Measurements from ENCODE around the gene FNDC11. TPM values are rescaled to one million over a fixed set of nuclear protein-coding genes. Genes with fewer than 3 reads are reported as not detected.

The FNDC11 gene
- under 1 TPM in 2 of 4 donors, not detected in 2; 0.19 to 0.38 TPM for total RNA-seq

DNA sequence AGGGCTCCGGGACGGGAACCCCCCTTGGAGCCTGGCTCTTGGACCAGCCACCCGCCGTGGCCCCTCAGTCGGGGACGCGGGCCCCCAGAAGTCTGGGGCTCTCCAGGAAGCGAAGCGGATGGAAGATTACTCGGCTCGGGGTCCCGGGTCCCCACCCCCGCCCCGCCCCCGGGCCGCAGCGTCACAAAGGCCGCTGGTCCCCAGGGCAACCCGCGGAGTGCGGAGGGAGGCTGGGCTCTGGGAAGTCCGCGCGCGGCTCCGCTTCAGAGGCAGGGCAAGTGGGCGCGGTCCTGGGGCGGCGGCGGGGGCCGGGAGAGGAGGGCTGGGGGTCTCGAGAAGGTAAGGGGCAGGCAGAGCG, at the start of gene FNDC11:
Gene FNDC11 (plus strand): TSS at position 227 of the 358 bp plus-strand sequence. CDS start 1,505 bp downstream, outside the sequence.
- DNase-seq (ENCODE audit: low spot score) (no peak), ATAC-seq (ENCODE audit: low FRiP score) (no peak)
- TF ChIP-seq, protein P1, sequence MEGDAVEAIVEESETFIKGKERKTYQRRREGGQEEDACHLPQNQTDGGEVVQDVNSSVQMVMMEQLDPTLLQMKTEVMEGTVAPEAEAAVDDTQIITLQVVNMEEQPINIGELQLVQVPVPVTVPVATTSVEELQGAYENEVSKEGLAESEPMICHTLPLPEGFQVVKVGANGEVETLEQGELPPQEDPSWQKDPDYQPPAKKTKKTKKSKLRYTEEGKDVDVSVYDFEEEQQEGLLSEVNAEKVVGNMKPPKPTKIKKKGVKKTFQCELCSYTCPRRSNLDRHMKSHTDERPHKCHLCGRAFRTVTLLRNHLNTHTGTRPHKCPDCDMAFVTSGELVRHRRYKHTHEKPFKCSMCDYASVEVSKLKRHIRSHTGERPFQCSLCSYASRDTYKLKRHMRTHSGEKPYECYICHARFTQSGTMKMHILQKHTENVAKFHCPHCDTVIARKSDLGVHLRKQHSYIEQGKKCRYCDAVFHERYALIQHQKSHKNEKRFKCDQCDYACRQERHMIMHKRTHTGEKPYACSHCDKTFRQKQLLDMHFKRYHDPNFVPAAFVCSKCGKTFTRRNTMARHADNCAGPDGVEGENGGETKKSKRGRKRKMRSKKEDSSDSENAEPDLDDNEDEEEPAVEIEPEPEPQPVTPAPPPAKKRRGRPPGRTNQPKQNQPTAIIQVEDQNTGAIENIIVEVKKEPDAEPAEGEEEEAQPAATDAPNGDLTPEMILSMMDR (IDR thresholded peaks at IDR 0.05): no peak

DNA sequence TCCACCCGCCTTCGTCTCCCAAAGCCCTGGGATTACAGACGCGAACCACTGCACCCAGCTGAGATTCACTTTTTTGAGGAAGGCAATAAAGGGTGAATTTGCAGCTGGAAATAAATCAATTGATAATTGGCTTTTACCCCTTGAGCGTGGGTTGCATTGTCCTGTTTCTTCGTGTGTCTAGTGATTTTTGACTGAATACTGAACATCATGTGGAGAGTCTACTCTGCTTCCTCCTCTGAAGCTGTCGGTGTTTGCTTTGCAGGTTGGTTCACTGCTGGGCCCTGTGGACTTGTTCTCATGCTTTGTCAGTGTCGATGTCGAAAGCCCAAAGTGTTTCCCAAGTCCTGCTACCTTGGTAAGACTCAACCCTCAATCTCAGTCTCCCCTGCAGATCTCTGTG, 49.3 kb upstream of the FNDC11 start:
- DNase-seq (ENCODE audit: low spot score): no peak
- no peak for ATAC-seq (ENCODE audit: low FRiP score)
- TF ChIP-seq, protein P1 (IDR thresholded peaks at IDR 0.05): no peak

- TF ChIP-seq, protein P1 (IDR thresholded peaks at IDR 0.05): no peak
- ATAC-seq (ENCODE audit: low FRiP score): no peak
- no peak for DNase-seq (ENCODE audit: low spot score)
Observed at GRCh38 chr20:63505281-63505680, 48.7 kb upstream of the FNDC11 start.

GRCh38 chr20:63505723-63506122, 48.2 kb upstream of the FNDC11 start:
- DNase-seq (ENCODE audit: low spot score) (no peak), ATAC-seq (ENCODE audit: low FRiP score) (no peak)
- TF ChIP-seq, protein P1 (IDR thresholded peaks at IDR 0.05): no peak

- ATAC-seq (ENCODE audit: low FRiP score): no peak
- TF ChIP-seq, protein P1 (IDR thresholded peaks at IDR 0.05): no peak
Observed at GRCh38 chr20:63507083-63507743, 46.7 kb upstream of the FNDC11 start.

DNA sequence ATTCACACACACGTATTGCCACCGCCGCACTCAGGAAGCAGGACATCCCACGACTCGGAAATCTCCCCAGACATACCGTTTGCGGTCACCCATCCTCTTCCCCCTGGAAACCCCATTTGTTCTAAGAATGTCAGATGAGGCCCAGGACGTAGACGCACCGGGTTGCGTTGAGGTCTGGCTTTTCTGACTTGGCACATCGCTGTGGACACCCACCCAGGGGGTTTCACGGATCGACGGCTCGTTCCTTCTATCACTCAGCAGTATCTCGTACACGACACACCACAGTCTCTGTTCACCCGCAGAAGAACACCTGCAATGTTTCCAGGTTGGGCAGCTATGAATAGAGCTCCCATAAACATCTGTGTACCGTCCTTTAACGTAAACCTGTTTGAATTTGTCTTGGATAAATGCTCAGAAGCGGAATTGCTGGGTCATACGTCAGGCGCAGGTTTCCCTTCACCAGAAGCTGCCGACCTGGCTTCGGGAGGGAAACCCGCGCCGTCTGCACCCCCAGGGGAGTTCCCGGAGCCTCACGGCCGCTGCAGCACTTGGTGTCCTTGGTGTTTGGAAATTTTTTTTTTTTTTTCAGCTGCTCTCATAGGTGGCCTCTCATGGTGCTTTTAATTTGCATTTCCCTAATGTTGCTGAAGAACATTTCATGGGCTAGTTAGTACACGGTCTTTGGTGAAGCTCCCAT, 45.7 kb upstream of the FNDC11 start:
- TF ChIP-seq, protein P1 (IDR thresholded peaks at IDR 0.05): no peak
- ATAC-seq (ENCODE audit: low FRiP score) (no peak), DNase-seq (ENCODE audit: low spot score) (no peak)

More at GRCh38 chr20:63507083-63507743, 46.7 kb upstream of the FNDC11 start:
- DNase-seq (ENCODE audit: low spot score): no peak
